Gastrocnemius medialis (tissue), 4 donors: Measurements from ENCODE around the gene FOXF1. TPM values are rescaled to one million over a fixed set of nuclear protein-coding genes. Genes with fewer than 3 reads are reported as not detected.

Experiments
- ATAC-seq, 2 donors: fragments of 150-250 bp; one replicate each; pipeline ENCODE4 v1.9.1; 2016
- DNase-seq, 2 donors: peaks; one replicate each; pipeline ENCODE4 v3.0.0-alpha.2; 2019
- H3K27ac ChIP-seq, 4 donors: fragments of 200-600 bp; sonication (generic); 1 replicate in 1 of 4; 2 replicates in 3 of 4; pipeline ENCODE4 v1.5.1; 2016 to 2018; ENCODE audit warnings: mild to moderate bottlenecking in 2 of 4, moderate library complexity in 1 of 4
- H3K27me3 ChIP-seq, 3 donors: fragments of 200-600 bp; sonication (generic) in 2 of 3; 1 replicate in 1 of 3; 2 replicates in 2 of 3; pipeline versions ENCODE4 v1.5.1 to v1.6.0; 2016 to 2019; ENCODE audit warnings: mild to moderate bottlenecking in 1 of 3, moderate library complexity in 1 of 3
- H3K36me3 ChIP-seq, 2 donors: fragments of 200-600 bp; sonication (generic) in 1 of 2; one replicate each; pipeline ENCODE4 v1.5.1; 2017 to 2018
- H3K4me1 ChIP-seq, 2 donors: fragments of 200-600 bp; sonication (generic) in 1 of 2; one replicate each; pipeline ENCODE4 v1.5.1; 2016 to 2017; ENCODE audit warnings: mild to moderate bottlenecking in 2 of 2
- H3K4me3 ChIP-seq, 4 donors: fragments of 200-600 bp; sonication (generic) in 3 of 4; 1 replicate in 1 of 4; 2 replicates in 3 of 4; pipeline ENCODE4 v1.5.1; 2016 to 2019; ENCODE audit warnings: mild to moderate bottlenecking in 2 of 4
- H3K9me3 ChIP-seq, 3 donors: fragments of 200-600 bp; sonication (generic) in 2 of 3; 1 replicate in 1 of 3; 2 replicates in 2 of 3; pipeline ENCODE4 v1.5.1; 2016 to 2019
- CTCF ChIP-seq, 5 experiments: fragments of 450-650 bp in 3 of 5; fragments of 200-600 bp in 2 of 5; sonication (generic) in 2 of 5; IDR thresholded peaks in 4 of 5; conservative IDR thresholded peaks in 1 of 5; 1 replicate in 4 of 5; 2 replicates in 1 of 5; pipeline ENCODE4 v1.5.1; 2016 to 2019; ENCODE audit warnings: antibody characterized with exemption in 5 of 5, mild to moderate bottlenecking in 3 of 5, moderate library complexity in 3 of 5
- POLR2A ChIP-seq, 2 donors: fragments of 450-650 bp; IDR thresholded peaks; one replicate each; pipeline ENCODE4 v1.6.1; 2017; ENCODE audit warnings: antibody characterized with exemption in 2 of 2, mild to moderate bottlenecking in 2 of 2, moderate library complexity in 2 of 2
- in situ Hi-C, 4 donors: fragments of 200-750 bp; cut with MboI; loops; one replicate each; pipeline versions ENCODE4 v1.15.0 to v1.8.0; 2017; ENCODE audit warnings: low sequenced_read_pairs in 4 of 4
- intact Hi-C: fragments of 100-400 bp; cut with DNase I; formaldehyde crosslinking; loops from one replicate; pipeline ENCODE4 v1.15.1; 2023; ENCODE audit warnings: low total_unique reads
- total RNA-seq, 4 donors: library from RNA; depleted of rRNA; stranded (reverse); fragments of >200 nt; gene quantifications; one replicate each; pipeline versions ENCODE4 v1.1.0 to v1.2.3, GENCODE V29; 2016

The FOXF1 gene
- total RNA-seq, 4 donors from 2014 or later: 0.07 to 0.10 TPM; not detected in 2

DNA sequence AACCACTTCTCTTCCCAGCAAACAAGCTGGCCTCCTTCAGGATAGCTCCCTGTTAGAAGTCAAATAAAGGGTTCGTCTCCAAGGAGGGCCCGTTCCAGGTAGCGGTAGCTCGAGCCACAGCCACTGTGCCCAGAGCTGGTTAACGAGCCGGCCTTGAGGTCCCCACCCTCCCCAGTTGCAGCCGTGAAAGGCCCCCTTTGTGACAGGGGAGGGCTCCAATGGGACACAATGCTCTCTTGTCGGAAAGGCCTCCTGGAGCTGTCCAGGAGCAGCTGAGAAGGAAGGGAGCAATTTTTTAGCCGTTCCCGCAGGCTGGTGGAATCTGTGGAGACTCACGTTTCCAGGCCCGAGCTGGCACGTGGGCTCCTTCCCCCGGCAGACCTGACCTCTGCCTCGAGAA is 29.9 kb upstream of the FOXF1 start:
- H3K27me3 ChIP-seq: peaks cover 38 to 81% (median 48%) of the 10 kb centered on the region in 3 donors
- H3K9me3 ChIP-seq: peaks cover 0 to 11% (median 0%) of the 10 kb centered on the region in 3 donors
- ATAC-seq (no peak), DNase-seq (no peak)
- in situ Hi-C loops (no loop called here), intact Hi-C loops (no loop called here)
- no peak for TF ChIP-seq POLR2A (IDR thresholded peaks at IDR 0.05)
- TF ChIP-seq CTCF (IDR thresholded peaks at IDR 0.05 in 4 of 5, conservative IDR thresholded peaks at IDR 0.05 in 1 of 5): no peak
- H3K36me3 ChIP-seq: no peaks in the 10 kb centered on the region
- no peak overlapping the region for H3K27ac ChIP-seq
- no peaks in the 10 kb centered on the region for H3K4me1 ChIP-seq
- no peak overlapping the region for H3K4me3 ChIP-seq

- intact Hi-C loops: no loop called here
- no peak for ATAC-seq
- Histone ChIP-seq H3K4me3 (no peak overlapping the region), H3K9me3 (peaks cover 0 to 11% (median 0%) of the 10 kb centered on the region in 3 donors), H3K36me3 (no peaks in the 10 kb centered on the region), H3K27me3 (peaks cover 46 to 75% (median 55%) of the 10 kb centered on the region in 3 donors), H3K27ac (no peak overlapping the region), H3K4me1 (no peaks in the 10 kb centered on the region)
- DNase-seq: no peak
- in situ Hi-C loops: no loop called here
- TF ChIP-seq CTCF (IDR thresholded peaks at IDR 0.05 in 4 of 5, conservative IDR thresholded peaks at IDR 0.05 in 1 of 5) (no peak), POLR2A (IDR thresholded peaks at IDR 0.05) (no peak)
Observed at GRCh38 chr16:86481607-86482006, 28.7 kb upstream of the FOXF1 start.

DNA sequence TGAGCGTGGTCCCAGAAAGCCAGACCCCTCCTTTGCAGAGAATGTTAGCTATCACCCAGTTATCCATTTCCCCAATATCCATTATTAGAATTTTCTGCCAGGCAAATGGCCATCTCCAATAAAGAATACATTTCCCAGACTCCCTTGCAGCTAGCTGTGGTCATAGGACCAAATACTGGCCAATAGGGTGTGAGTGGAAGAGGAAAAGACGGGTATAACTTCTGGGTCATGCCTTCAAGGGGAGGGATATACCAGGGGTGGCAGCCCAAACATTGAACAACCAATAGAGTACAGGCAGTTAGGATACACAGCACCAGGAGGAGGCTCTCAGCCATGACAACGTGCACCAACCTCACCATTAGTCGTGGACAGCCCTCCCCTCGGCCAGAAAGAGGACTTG is 26.1 kb upstream of the FOXF1 start:
- ATAC-seq (no peak), DNase-seq (no peak)
- Histone ChIP-seq H3K4me3 (no peak overlapping the region), H3K27ac (no peak overlapping the region), H3K36me3 (no peaks in the 10 kb centered on the region), H3K9me3 (peaks cover 0 to 11% (median 0%) of the 10 kb centered on the region in 3 donors), H3K4me1 (no peaks in the 10 kb centered on the region), H3K27me3 (peaks cover 43 to 69% (median 50%) of the 10 kb centered on the region in 3 donors)
- TF ChIP-seq POLR2A (IDR thresholded peaks at IDR 0.05) (no peak), CTCF (IDR thresholded peaks at IDR 0.05 in 4 of 5, conservative IDR thresholded peaks at IDR 0.05 in 1 of 5) (no peak)
- in situ Hi-C loops: no loop called here
- intact Hi-C loops: no loop called here

- in situ Hi-C loops (no loop called here), intact Hi-C loops (no loop called here)
- DNase-seq (no peak), ATAC-seq (no peak)
- H3K27me3 ChIP-seq: peaks cover 48 to 72% (median 52%) of the 10 kb centered on the region in 3 donors
- no peak overlapping the region for H3K27ac ChIP-seq
- H3K4me1 ChIP-seq: no peaks in the 10 kb centered on the region
- TF ChIP-seq CTCF (IDR thresholded peaks at IDR 0.05 in 4 of 5, conservative IDR thresholded peaks at IDR 0.05 in 1 of 5) (no peak), POLR2A (IDR thresholded peaks at IDR 0.05) (no peak)
- no peaks in the 10 kb centered on the region for H3K36me3 ChIP-seq
- no peak overlapping the region for H3K4me3 ChIP-seq
- H3K9me3 ChIP-seq: peaks cover 0 to 11% (median 0%) of the 10 kb centered on the region in 3 donors
Observed at GRCh38 chr16:86485746-86486145, 24.6 kb upstream of the FOXF1 start.
